ENCODE measurements around the gene VSTM2B. TPM values are rescaled to one million over a fixed set of nuclear protein-coding genes. Genes with fewer than 3 reads are reported as not detected.

The VSTM2B gene
- polyA plus RNA-seq, 1 of the 3 experiments (the other 2 are of a cell fraction): not detected

DNA sequence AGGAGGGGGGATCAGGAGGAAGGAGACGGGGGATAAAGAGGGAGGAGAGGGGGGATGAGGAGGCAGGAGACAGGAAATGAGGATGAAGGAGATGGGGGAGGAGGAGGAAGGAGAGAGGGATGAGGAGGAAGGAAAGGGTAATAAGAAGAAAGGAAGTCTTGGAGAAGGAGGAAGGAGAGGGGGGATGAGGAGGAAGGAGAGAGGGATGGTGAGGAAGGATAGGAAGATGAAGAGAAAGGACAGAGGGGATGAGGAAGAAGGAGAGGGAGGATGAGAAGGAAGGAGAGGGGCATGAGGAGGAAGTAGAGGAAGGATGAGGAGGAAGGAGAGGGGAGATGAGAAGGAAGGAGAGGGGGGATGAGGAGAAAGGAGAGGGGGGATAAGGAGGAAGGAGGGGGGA lies 13.0 kb upstream of the VSTM2B start:
- H3K9me2 ChIP-seq: no peaks in the 10 kb centered on the region
- H3K27me3 ChIP-seq (ENCODE audit: insufficient read depth): peaks cover 3% of the 10 kb centered on the region; the same call in 1 of the 2 replicates
- H3K4me2 ChIP-seq: no peak overlapping the region
- no peak overlapping the region for H3K4me3 ChIP-seq (ENCODE audit: low read depth in 2 of 2, low read length in 1 of 2)
- 5% methylated on average over 1 of the region's 1 CpG for WGBS (ENCODE audit: low lambda C conversion rate)
- no peak overlapping the region for H3K9ac ChIP-seq
- no peak overlapping the region for H2AFZ ChIP-seq (ENCODE audit: low read depth)
- no peaks in the 10 kb centered on the region for H3K79me2 ChIP-seq (ENCODE audit: insufficient read depth)
- H3K27ac ChIP-seq (ENCODE audit: low read depth in 2 of 2, low read length in 1 of 2): no peak overlapping the region
- no peaks in the 10 kb centered on the region for H3K4me1 ChIP-seq (ENCODE audit: control insufficient read depth in 1 of 2, insufficient read depth in 2 of 2, low read depth in 1 of 2, low read length in 1 of 2)
- CTCF ChIA-PET: no interaction called here
- H3K9me3 ChIP-seq: no peaks in the 10 kb centered on the region
- no peak for DNase-seq
- no peaks in the 10 kb centered on the region for H3K36me3 ChIP-seq (replicated peaks in 1 of 2; ENCODE audit: control insufficient read depth in 1 of 2, insufficient read depth in 2 of 2, low read length in 1 of 2)
- POLR2A ChIA-PET: no interaction called here
- TF ChIP-seq, protein P1, sequence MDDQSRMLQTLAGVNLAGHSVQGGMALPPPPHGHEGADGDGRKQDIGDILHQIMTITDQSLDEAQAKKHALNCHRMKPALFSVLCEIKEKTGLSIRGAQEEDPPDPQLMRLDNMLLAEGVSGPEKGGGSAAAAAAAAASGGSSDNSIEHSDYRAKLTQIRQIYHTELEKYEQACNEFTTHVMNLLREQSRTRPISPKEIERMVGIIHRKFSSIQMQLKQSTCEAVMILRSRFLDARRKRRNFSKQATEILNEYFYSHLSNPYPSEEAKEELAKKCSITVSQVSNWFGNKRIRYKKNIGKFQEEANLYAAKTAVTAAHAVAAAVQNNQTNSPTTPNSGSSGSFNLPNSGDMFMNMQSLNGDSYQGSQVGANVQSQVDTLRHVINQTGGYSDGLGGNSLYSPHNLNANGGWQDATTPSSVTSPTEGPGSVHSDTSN (IDR thresholded peaks at IDR 0.05): no peak
- TF ChIP-seq, protein P2, sequence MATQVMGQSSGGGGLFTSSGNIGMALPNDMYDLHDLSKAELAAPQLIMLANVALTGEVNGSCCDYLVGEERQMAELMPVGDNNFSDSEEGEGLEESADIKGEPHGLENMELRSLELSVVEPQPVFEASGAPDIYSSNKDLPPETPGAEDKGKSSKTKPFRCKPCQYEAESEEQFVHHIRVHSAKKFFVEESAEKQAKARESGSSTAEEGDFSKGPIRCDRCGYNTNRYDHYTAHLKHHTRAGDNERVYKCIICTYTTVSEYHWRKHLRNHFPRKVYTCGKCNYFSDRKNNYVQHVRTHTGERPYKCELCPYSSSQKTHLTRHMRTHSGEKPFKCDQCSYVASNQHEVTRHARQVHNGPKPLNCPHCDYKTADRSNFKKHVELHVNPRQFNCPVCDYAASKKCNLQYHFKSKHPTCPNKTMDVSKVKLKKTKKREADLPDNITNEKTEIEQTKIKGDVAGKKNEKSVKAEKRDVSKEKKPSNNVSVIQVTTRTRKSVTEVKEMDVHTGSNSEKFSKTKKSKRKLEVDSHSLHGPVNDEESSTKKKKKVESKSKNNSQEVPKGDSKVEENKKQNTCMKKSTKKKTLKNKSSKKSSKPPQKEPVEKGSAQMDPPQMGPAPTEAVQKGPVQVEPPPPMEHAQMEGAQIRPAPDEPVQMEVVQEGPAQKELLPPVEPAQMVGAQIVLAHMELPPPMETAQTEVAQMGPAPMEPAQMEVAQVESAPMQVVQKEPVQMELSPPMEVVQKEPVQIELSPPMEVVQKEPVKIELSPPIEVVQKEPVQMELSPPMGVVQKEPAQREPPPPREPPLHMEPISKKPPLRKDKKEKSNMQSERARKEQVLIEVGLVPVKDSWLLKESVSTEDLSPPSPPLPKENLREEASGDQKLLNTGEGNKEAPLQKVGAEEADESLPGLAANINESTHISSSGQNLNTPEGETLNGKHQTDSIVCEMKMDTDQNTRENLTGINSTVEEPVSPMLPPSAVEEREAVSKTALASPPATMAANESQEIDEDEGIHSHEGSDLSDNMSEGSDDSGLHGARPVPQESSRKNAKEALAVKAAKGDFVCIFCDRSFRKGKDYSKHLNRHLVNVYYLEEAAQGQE (IDR thresholded peaks at IDR 0.05; ENCODE audit: low read depth, low read length): no peak
- TF ChIP-seq EZH2phosphoT487 (IDR thresholded peaks at IDR 0.05; ENCODE audit: borderline replicate concordance, low read depth): no peak
- TF ChIP-seq CHD2 (IDR thresholded peaks at IDR 0.05; ENCODE audit: low read length, partially characterized antibody): no peak
- no peak for TF ChIP-seq NFIC (IDR thresholded peaks at IDR 0.05; ENCODE audit: borderline replicate concordance)
- no peak for TF ChIP-seq ELF1 (IDR thresholded peaks at IDR 0.05)
- TF ChIP-seq GABPA (IDR thresholded peaks at IDR 0.05; ENCODE audit: low read depth): no peak
- TF ChIP-seq FOXJ3 (CRISPR knock-in tag; IDR thresholded peaks at IDR 0.05): no peak
- no peak for TF ChIP-seq MEF2A (IDR thresholded peaks at IDR 0.05; ENCODE audit: borderline replicate concordance, low read depth)
- TF ChIP-seq, protein P3, sequence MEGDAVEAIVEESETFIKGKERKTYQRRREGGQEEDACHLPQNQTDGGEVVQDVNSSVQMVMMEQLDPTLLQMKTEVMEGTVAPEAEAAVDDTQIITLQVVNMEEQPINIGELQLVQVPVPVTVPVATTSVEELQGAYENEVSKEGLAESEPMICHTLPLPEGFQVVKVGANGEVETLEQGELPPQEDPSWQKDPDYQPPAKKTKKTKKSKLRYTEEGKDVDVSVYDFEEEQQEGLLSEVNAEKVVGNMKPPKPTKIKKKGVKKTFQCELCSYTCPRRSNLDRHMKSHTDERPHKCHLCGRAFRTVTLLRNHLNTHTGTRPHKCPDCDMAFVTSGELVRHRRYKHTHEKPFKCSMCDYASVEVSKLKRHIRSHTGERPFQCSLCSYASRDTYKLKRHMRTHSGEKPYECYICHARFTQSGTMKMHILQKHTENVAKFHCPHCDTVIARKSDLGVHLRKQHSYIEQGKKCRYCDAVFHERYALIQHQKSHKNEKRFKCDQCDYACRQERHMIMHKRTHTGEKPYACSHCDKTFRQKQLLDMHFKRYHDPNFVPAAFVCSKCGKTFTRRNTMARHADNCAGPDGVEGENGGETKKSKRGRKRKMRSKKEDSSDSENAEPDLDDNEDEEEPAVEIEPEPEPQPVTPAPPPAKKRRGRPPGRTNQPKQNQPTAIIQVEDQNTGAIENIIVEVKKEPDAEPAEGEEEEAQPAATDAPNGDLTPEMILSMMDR (IDR thresholded peaks at IDR 0.05): no peak
- TF ChIP-seq SIN3A (IDR thresholded peaks at IDR 0.05; ENCODE audit: borderline replicate concordance, low read depth, low read length): no peak
- TF ChIP-seq, protein P4, sequence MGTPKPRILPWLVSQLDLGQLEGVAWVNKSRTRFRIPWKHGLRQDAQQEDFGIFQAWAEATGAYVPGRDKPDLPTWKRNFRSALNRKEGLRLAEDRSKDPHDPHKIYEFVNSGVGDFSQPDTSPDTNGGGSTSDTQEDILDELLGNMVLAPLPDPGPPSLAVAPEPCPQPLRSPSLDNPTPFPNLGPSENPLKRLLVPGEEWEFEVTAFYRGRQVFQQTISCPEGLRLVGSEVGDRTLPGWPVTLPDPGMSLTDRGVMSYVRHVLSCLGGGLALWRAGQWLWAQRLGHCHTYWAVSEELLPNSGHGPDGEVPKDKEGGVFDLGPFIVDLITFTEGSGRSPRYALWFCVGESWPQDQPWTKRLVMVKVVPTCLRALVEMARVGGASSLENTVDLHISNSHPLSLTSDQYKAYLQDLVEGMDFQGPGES (IDR thresholded peaks at IDR 0.05; ENCODE audit: low read depth, low read length): no peak
- no peak for TF ChIP-seq POLR2AphosphoS5 (IDR thresholded peaks at IDR 0.05; ENCODE audit: low read depth, low read length)
- TF ChIP-seq TEAD4 (IDR thresholded peaks at IDR 0.05; ENCODE audit: borderline replicate concordance, insufficient read depth): no peak
- no peak for TF ChIP-seq JUND (IDR thresholded peaks at IDR 0.05)
- no peak for TF ChIP-seq TCF12 (IDR thresholded peaks at IDR 0.05)
- no peak for TF ChIP-seq SMC3 (IDR thresholded peaks at IDR 0.05; ENCODE audit: low read depth, low read length)
- TF ChIP-seq TAF1 (IDR thresholded peaks at IDR 0.05; ENCODE audit: borderline replicate concordance, low read depth, low read length): no peak
- TF ChIP-seq RXRA (IDR thresholded peaks at IDR 0.05; ENCODE audit: borderline replicate concordance, low read depth): no peak
- TF ChIP-seq, protein P5, sequence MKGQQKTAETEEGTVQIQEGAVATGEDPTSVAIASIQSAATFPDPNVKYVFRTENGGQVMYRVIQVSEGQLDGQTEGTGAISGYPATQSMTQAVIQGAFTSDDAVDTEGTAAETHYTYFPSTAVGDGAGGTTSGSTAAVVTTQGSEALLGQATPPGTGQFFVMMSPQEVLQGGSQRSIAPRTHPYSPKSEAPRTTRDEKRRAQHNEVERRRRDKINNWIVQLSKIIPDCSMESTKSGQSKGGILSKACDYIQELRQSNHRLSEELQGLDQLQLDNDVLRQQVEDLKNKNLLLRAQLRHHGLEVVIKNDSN (IDR thresholded peaks at IDR 0.05; ENCODE audit: borderline replicate concordance, low read depth): no peak
- no peaks in the 10 kb centered on the region for H4K20me1 ChIP-seq (ENCODE audit: insufficient read depth)
- H3F3A ChIP-seq (replicated peaks; ENCODE audit: insufficient read depth): no peaks in the 10 kb centered on the region
